SK-N-SH treated with all-trans-retinoic acid at 6 μM for 48 hours (cell line): ENCODE data around the gene SLC1A7.

Experiments used
- ATAC-seq: fragments of 200-7000 bp; cut with Tn5 transposase; 3 replicates; pipeline ENCODE4 v1.9.1; 2020; ENCODE audit warnings: mild to moderate bottlenecking, moderate library complexity
- ARNTL ChIP-seq: fragments of 450-650 bp; formaldehyde crosslinking; IDR thresholded peaks from 2 replicates; pipeline ENCODE4 v1.5.0; 2020; ENCODE audit warnings: low read depth, mild to moderate bottlenecking, moderate library complexity, borderline replicate concordance
- CSDC2 ChIP-seq: fragments of 250-450 bp; sonication (Bioruptor Pico); IDR thresholded peaks from 2 replicates; pipeline ENCODE4 v1.5.0; 2020; ENCODE audit warnings: mild to moderate bottlenecking, moderate library complexity
- CSRNP3 ChIP-seq: fragments of 250-450 bp; sonication (Bioruptor Pico); IDR thresholded peaks from 2 replicates; pipeline ENCODE4 v1.5.1; 2021; ENCODE audit warnings: mild to moderate bottlenecking, moderate library complexity
- ESRRG ChIP-seq: fragments of 250-450 bp; sonication (Bioruptor Pico); IDR thresholded peaks from 2 replicates; pipeline ENCODE4 v1.6.1; 2021; ENCODE audit warnings: mild to moderate bottlenecking
- GLIS3 ChIP-seq: fragments of 250-450 bp; sonication (Bioruptor Pico); IDR thresholded peaks from 2 replicates; pipeline ENCODE4 v1.5.0; 2020; ENCODE audit warnings: mild to moderate bottlenecking, moderate library complexity
- ISL1 ChIP-seq: fragments of 250-450 bp; sonication (Bioruptor Pico); IDR thresholded peaks from 2 replicates; pipeline ENCODE4 v2.1.2; 2022; ENCODE audit warnings: mild to moderate bottlenecking, moderate library complexity
- PATZ1 ChIP-seq: fragments of 250-450 bp; sonication (Bioruptor Pico); IDR thresholded peaks from 2 replicates; pipeline ENCODE4 v1.8.0; 2020; ENCODE audit warnings: mild to moderate bottlenecking, moderate library complexity, borderline replicate concordance
- POU6F1 ChIP-seq: fragments of 250-450 bp; sonication (Bioruptor Pico); IDR thresholded peaks from 2 replicates; pipeline ENCODE4 v1.8.0; 2021; ENCODE audit warnings: low read depth, mild to moderate bottlenecking, moderate library complexity, borderline replicate concordance
- PPARA ChIP-seq: fragments of 250-450 bp; sonication (Bioruptor Pico); IDR thresholded peaks from 2 replicates; pipeline ENCODE4 v1.5.0; 2020; ENCODE audit warnings: mild to moderate bottlenecking, borderline replicate concordance
- RARB ChIP-seq: fragments of 250-450 bp; sonication (Bioruptor Pico); IDR thresholded peaks from 2 replicates; pipeline ENCODE4 v1.8.0; 2021; ENCODE audit warnings: mild to moderate bottlenecking, moderate library complexity
- SNAI2 ChIP-seq: fragments of 250-450 bp; sonication (Bioruptor Pico); IDR thresholded peaks from 2 replicates; pipeline ENCODE4 v1.5.0; 2020; ENCODE audit warnings: mild to moderate bottlenecking, moderate library complexity
- TCF4 ChIP-seq: fragments of 250-450 bp; sonication (Bioruptor Pico); IDR thresholded peaks from 2 replicates; pipeline ENCODE4 v1.8.0; 2021; ENCODE audit warnings: mild to moderate bottlenecking, moderate library complexity, borderline replicate concordance
- TSHZ2 ChIP-seq: fragments of 250-450 bp; sonication (Bioruptor Pico); IDR thresholded peaks from 2 replicates; pipeline ENCODE4 v1.5.0; 2020; ENCODE audit warnings: mild to moderate bottlenecking, moderate library complexity
- ZC3H10 ChIP-seq: fragments of 250-450 bp; sonication (Bioruptor Pico); IDR thresholded peaks from 2 replicates; pipeline ENCODE4 v1.5.1; 2021; ENCODE audit warnings: mild to moderate bottlenecking, moderate library complexity
- ZFP3 ChIP-seq: fragments of 250-450 bp; sonication (Bioruptor Pico); IDR thresholded peaks from 2 replicates; pipeline ENCODE4 v1.5.0; 2020; ENCODE audit warnings: mild to moderate bottlenecking, moderate library complexity
- ZFP30 ChIP-seq: fragments of 450-650 bp; formaldehyde crosslinking; IDR thresholded peaks from 2 replicates; pipeline ENCODE4 v1.5.0; 2022; ENCODE audit warnings: mild to moderate bottlenecking, moderate library complexity
- ZNF565 ChIP-seq: fragments of 450-650 bp; formaldehyde crosslinking; conservative IDR thresholded peaks from 2 replicates; pipeline ENCODE4 v1.5.0; 2020; ENCODE audit warnings: low read depth, mild to moderate bottlenecking, moderate library complexity
- ZNF70 ChIP-seq: fragments of 450-650 bp; formaldehyde crosslinking; IDR thresholded peaks from 2 replicates; pipeline ENCODE4 v1.5.0; 2020; ENCODE audit warnings: mild to moderate bottlenecking, moderate library complexity
- ZNF8 ChIP-seq: fragments of 450-650 bp; formaldehyde crosslinking; IDR thresholded peaks from 2 replicates; pipeline ENCODE4 v1.5.0; 2020; ENCODE audit warnings: mild to moderate bottlenecking, moderate library complexity

SLC1A7 gene

GRCh38 chr1:53133261-53134041, 9.0 kb downstream of the SLC1A7 start:
- ATAC-seq = no peak
- TF ChIP-seq ARNTL (CRISPR knock-in tag) (no peak), ZNF565 (no peak), ZFP30 (CRISPR knock-in tag) (no peak), TSHZ2 (no peak), ZNF70 (CRISPR knock-in tag) (no peak), ZNF8 (no peak), RARB (CRISPR knock-in tag) (no peak), CSDC2 (CRISPR knock-in tag) (no peak), CSRNP3 (CRISPR knock-in tag) (no peak), ZC3H10 (CRISPR knock-in tag) (no peak), SNAI2 (no peak), PPARA (no peak), POU6F1 (no peak), GLIS3 (CRISPR knock-in tag) (no peak)
- TF ChIP-seq, all 23 proteins: peak for 0

GRCh38 chr1:53132176-53132575, 10.3 kb downstream of the SLC1A7 start:
- no peak for TF ChIP-seq ARNTL (CRISPR knock-in tag)
- no peak for TF ChIP-seq ZNF565
- no peak for TF ChIP-seq ISL1 (CRISPR knock-in tag)
- TF ChIP-seq ZNF70 (CRISPR knock-in tag) = no peak
- no peak for ATAC-seq

- ATAC-seq = no peak
- no peak for TF ChIP-seq RARB (CRISPR knock-in tag)
- no peak for TF ChIP-seq ZFP3 (CRISPR knock-in tag)
- TF ChIP-seq CSDC2 (CRISPR knock-in tag) = no peak
- TF ChIP-seq PPARA = no peak
- no peak for TF ChIP-seq CSRNP3 (CRISPR knock-in tag)
- TF ChIP-seq PATZ1 (CRISPR knock-in tag) = no peak
- TF ChIP-seq ESRRG (CRISPR knock-in tag) = no peak
- TF ChIP-seq ZNF8 = no peak
- no peak for TF ChIP-seq ISL1 (CRISPR knock-in tag)
- no peak for TF ChIP-seq TSHZ2
- no peak for TF ChIP-seq TCF4 (CRISPR knock-in tag)
- no peak for TF ChIP-seq ZNF70 (CRISPR knock-in tag)
Observed at GRCh38 chr1:53131590-53131938, 10.9 kb downstream of the SLC1A7 start.
